PC-9 (cell line): Measurements from ENCODE around the gene NAA50. TPM values are rescaled to one million over a fixed set of nuclear protein-coding genes. Genes with fewer than 3 reads are reported as not detected.
A peak's percentile ranks its signal among the peaks of the same experiment; 100 is the strongest.

Experiments
- BruUV-seq: library from RNA; stranded (reverse); fragments of 400-500 nt; replicated peaks from 2 replicates; lab custom pipeline; 2021; lab: Mats Ljungman, UMichigan
- CTCF ChIA-PET: fragments of 300-600 bp; sonication (Branson Sonifier 250); formaldehyde crosslinking; loops from one replicate; lab custom pipeline; 2022; ENCODE audit warnings: antibody characterized with exemption; lab: Charles Lee
- POLR2A ChIA-PET: fragments of 300-600 bp; sonication (Branson Sonifier 250); formaldehyde crosslinking; loops from one replicate; lab custom pipeline; 2022; ENCODE audit warnings: antibody characterized with exemption; ENCODE audit not compliant: unreplicated experiment; lab: Charles Lee
- DNase-seq, 2 experiments: peaks; one replicate each; pipeline versions ENCODE4 v3.0.0 to v3.0.0-alpha.2; 2015 to 2022; ENCODE audit warnings: mixed read lengths in 1 of 2
- H2AFZ ChIP-seq: fragments of 200-600 bp; sonication (generic); 2 replicates; pipeline ENCODE4 v1.8.1; 2017; ENCODE audit warnings: antibody characterized with exemption
- H3F3A ChIP-seq: fragments of 200-600 bp; sonication (generic); 2 replicates; pipeline ENCODE4 v1.8.1; 2017; ENCODE audit warnings: antibody characterized with exemption, mild to moderate bottlenecking, low read depth; ENCODE audit not compliant: insufficient read depth
- H3K27ac ChIP-seq: fragments of 200-600 bp; sonication (generic); 2 replicates; pipeline ENCODE4 v1.6.1; 2016; ENCODE audit warnings: mixed run types
- H3K27me3 ChIP-seq: fragments of 200-600 bp; sonication (generic); 2 replicates; pipeline ENCODE4 v1.6.1; 2016; ENCODE audit warnings: low read depth, mixed run types; ENCODE audit not compliant: insufficient read depth
- H3K36me3 ChIP-seq: fragments of 200-600 bp; sonication (generic); 2 replicates; pipeline ENCODE4 v1.6.1; 2016; ENCODE audit warnings: low read depth, mixed run types
- H3K4me1 ChIP-seq: fragments of 200-600 bp; sonication (generic); replicated peaks from 2 replicates; pipeline ENCODE4 v1.6.1; 2016; ENCODE audit warnings: mixed run types; ENCODE audit not compliant: insufficient read depth
- H3K4me2 ChIP-seq: fragments of 200-600 bp; sonication (generic); 2 replicates; pipeline ENCODE4 v1.6.1; 2017; ENCODE audit warnings: mixed run types
- H3K4me3 ChIP-seq: fragments of 200-600 bp; sonication (generic); 2 replicates; pipeline ENCODE4 v1.6.1; 2016; ENCODE audit warnings: mixed run types
- H3K79me2 ChIP-seq: fragments of 200-600 bp; sonication (generic); 2 replicates; pipeline ENCODE4 v1.6.1; 2017; ENCODE audit warnings: low read depth, mixed run types
- H3K9me2 ChIP-seq: fragments of 200-600 bp; sonication (generic); 2 replicates; pipeline ENCODE4 v1.8.1; 2017; ENCODE audit warnings: mild to moderate bottlenecking; ENCODE audit not compliant: insufficient read depth
- H3K9me3 ChIP-seq: fragments of 200-600 bp; sonication (generic); 2 replicates; pipeline ENCODE4 v1.8.1; 2016; ENCODE audit warnings: low read depth; ENCODE audit not compliant: insufficient read depth
- H4K20me1 ChIP-seq: fragments of 200-600 bp; sonication (generic); 2 replicates; pipeline ENCODE4 v1.8.1; 2017; ENCODE audit not compliant: insufficient read depth
- CTCF ChIP-seq: fragments of 200-600 bp; sonication (generic); conservative IDR thresholded peaks from 2 replicates; pipeline ENCODE4 v1.6.1; 2017; ENCODE audit warnings: mixed run types, antibody characterized with exemption, mild to moderate bottlenecking, moderate library complexity
- EZH2 ChIP-seq: fragments of 200-600 bp; sonication (generic); IDR thresholded peaks from 2 replicates; pipeline ENCODE4 v1.8.0; 2017; ENCODE audit warnings: antibody characterized with exemption, low read depth
- intact Hi-C: fragments of 100-400 bp; cut with micrococcal nuclease; formaldehyde crosslinking; loops from one replicate; pipeline ENCODE4 v1.10.0; 2022; ENCODE audit not compliant: unreplicated experiment
- total RNA-seq: library from RNA; stranded (reverse); gene quantifications from 2 replicates; pipeline ENCODE4 v1.2.3, GENCODE V29; 2021

Gene NAA50
- total RNA-seq, 1 experiment from 2014 or later: 221 TPM

- intact Hi-C loops: no loop called here
- Histone ChIP-seq H2AFZ (no peak overlapping the region), H3K4me3 (no peak overlapping the region), H3K4me2 (no peak overlapping the region), H3K27ac (no peak overlapping the region), H3K36me3 (no peaks in the 10 kb centered on the region), H3K9me3 (no peaks in the 10 kb centered on the region), H3K4me1 (peaks cover 11% of the 10 kb centered on the region), H3K27me3 (no peaks in the 10 kb centered on the region), H3F3A (peaks cover 19% of the 10 kb centered on the region), H4K20me1 (no peaks in the 10 kb centered on the region), H3K9me2 (no peaks in the 10 kb centered on the region), H3K79me2 (no peaks in the 10 kb centered on the region)
- POLR2A ChIA-PET: no interaction called here
- CTCF ChIA-PET: no interaction called here
- TF ChIP-seq EZH2: no peak
- TF ChIP-seq CTCF: no peak
- no TSS peak for BruUV-seq
- DNase-seq: no peak
Measured at GRCh38 chr3:113771993-113772392, 25.9 kb upstream of the NAA50 start.

- Histone ChIP-seq H2AFZ (no peak overlapping the region), H3K4me2 (peak overlapping the region; percentile 54), H3K9me3 (no peaks in the 10 kb centered on the region), H3K27me3 (no peaks in the 10 kb centered on the region), H3K27ac (peak overlapping the region; percentile 23; the same call in 1 of the 2 replicates), H3F3A (peaks cover 19% of the 10 kb centered on the region), H4K20me1 (no peaks in the 10 kb centered on the region), H3K36me3 (no peaks in the 10 kb centered on the region), H3K4me3 (no peak overlapping the region), H3K79me2 (no peaks in the 10 kb centered on the region), H3K9me2 (no peaks in the 10 kb centered on the region; the same call in 1 of the 2 replicates), H3K4me1 (peaks cover 11% of the 10 kb centered on the region)
- CTCF ChIA-PET: no interaction called here
- intact Hi-C loops: no loop called here
- POLR2A ChIA-PET: no interaction called here
- no TSS peak for BruUV-seq
- DNase-seq: peak in 1 of 2 experiments; percentile 34
- TF ChIP-seq EZH2: no peak
- no peak for TF ChIP-seq CTCF
Measured at GRCh38 chr3:113769551-113769950, 23.5 kb upstream of the NAA50 start.

- H3K27me3 ChIP-seq: no peaks in the 10 kb centered on the region
- peaks cover 10% of the 10 kb centered on the region for H3F3A ChIP-seq
- no peak overlapping the region for H3K4me3 ChIP-seq
- no peaks in the 10 kb centered on the region; the same call in 1 of the 2 replicates for H3K9me2 ChIP-seq
- H3K4me1 ChIP-seq: peaks cover 10% of the 10 kb centered on the region
- ChIA-PET POLR2A (interaction anchor here (0.6 kb wide), 1 partner anchor 942 kb away, joined by 12 read pairs; no protein-coding TSS in a partner anchor), CTCF (no interaction called here)
- H4K20me1 ChIP-seq: no peaks in the 10 kb centered on the region
- H3K4me2 ChIP-seq: no peak overlapping the region
- TF ChIP-seq CTCF: no peak
- no peak for TF ChIP-seq EZH2
- H3K9me3 ChIP-seq: no peaks in the 10 kb centered on the region
- H3K79me2 ChIP-seq: no peaks in the 10 kb centered on the region
- no peak overlapping the region for H3K27ac ChIP-seq
- no peak overlapping the region for H2AFZ ChIP-seq
- BruUV-seq: no TSS peak
- no peak for DNase-seq
- intact Hi-C loops: no loop called here
- H3K36me3 ChIP-seq: no peaks in the 10 kb centered on the region
Measured at GRCh38 chr3:113764698-113765097, 18.6 kb upstream of the NAA50 start.
